Measurements from ENCODE around the gene SPTSSA.

Gene SPTSSA

DNA sequence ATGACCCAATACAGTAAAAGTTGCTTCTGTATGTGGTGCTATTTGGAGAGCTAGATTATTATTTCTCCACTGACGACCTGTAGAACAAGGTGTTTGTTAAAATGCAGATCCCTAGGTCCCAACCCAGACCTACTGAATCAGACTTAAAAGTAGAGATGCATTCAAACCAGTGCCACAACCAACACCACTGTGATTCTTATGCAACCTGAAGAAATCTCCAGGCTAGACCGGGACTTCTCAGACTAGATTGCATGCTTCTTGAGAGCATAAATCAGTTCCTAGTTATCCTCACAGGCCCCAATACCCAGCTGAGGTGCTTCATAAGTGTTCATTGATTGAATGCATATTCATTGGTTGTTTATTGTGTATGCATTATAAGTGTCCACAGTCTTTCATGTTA is 78.2 kb downstream of the SPTSSA start:
- in situ Hi-C loops (cut with HindIII; ENCODE audit: low pct_ligation_motif_present, low pct_unique_long_range_greater_than_20kb, low sequenced_read_pairs), result no loop called here
- no peak for DNase-seq

Measured in ACHN (cell line).